GM19452 (cell line): ENCODE measurements around the gene C2CD2L.
"Not testable (repeated sequence)": the region's sequence is repeated elsewhere in the genome, so short reads cannot be mapped to it uniquely, and the experiment has no call there.

ENCODE experiments used
- ATAC-seq: cut with Tn5 transposase; IDR thresholded peaks from one replicate; pipeline ENCODE4 v1.9.1; 2021; ENCODE audit not compliant: unreplicated experiment

The C2CD2L gene

DNA sequence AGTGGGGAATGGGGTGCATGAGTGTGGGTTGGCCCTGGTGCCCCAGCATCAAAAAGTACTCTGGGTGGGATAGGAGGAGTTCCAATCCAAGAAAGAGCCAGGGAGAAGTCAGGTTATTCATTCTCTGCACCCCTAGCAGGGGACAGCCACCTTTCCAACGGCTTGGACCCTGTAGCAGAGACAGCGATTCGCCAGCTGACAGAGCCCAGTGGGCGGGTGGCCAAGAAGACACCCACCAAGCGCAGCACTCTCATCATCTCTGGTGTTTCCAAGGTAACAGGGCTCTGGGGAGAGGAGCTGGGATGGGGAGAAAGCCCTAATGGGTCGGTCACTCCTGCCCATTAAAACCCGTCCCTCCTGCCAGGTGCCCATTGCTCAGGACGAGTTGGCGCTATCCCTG, 6.6 kb downstream of the C2CD2L start:
- ATAC-seq = no peak

DNA sequence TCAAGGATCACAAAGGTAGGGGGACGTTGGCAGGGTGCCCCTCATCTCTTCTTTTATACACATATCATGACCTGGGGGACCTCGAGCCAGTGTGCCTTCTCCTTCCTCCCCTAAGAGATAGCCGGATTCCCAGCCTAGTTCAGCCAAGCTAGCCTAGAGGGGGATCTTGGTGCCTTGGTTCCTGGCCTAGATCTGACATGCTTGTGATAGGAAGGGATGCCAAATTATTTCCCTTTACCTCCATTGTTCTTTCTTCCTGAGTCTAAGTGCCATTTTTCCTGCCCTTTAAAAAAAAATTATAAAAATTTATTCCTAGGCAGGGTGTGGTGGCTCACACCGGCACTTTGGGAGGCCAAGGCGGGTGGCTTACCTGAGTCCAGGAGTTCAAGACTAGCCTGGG, 7.2 kb downstream of the C2CD2L start:
- no peak for ATAC-seq

DNA sequence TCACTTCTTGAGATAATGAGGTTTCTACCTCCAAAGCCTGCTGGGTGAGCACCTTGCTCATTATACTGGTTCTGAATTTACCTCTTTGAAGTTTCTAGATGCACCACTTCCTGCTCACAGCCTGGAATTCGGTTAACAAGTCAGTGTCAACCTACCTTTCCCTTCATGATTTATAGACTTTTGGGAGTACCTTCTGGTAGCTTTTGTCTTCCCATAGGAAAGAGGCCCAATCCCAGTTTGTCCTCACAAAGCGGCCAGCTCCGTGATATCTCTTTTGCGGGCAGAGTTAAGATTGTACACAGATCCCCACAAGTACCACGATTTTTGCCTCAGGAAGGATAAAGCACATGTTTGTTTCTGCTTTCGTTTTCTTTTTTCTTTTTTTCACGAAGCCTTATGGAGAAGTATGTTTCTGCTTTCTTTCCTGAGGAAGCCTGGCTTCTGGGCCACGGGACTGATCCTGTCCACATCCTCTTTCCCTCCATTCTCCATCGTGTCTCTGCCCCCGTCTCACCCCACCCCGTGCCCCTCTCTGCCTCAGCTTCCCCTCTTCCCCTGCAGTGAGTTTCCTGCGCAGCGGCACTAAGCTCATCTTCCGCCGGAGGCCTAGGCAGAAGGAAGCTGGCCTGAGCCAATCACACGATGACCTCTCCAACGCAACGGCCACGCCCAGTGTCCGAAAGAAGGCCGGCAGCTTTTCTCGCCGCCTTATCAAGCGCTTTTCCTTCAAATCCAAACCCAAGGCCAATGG, 8.5 kb downstream of the C2CD2L start:
- no peak for ATAC-seq

DNA sequence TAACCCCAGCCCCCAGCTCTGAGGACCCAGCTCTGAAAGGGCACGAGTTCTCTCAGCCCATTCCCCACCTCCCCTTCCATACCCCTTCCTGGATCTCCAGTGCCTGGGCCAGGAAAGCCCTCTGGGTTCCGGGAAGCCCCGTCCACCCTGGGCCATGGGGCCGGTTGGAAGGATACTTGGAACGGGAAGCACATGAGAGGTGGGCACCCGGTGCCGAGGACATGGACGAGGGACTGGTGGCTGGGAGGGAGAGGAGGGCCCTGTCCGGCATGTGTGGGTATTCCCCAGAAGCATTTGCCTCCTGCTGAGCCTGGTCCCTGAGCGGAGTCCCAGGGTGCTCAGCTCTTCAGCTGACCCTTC, 9.1 kb downstream of the C2CD2L start:
- no peak for ATAC-seq

DNA sequence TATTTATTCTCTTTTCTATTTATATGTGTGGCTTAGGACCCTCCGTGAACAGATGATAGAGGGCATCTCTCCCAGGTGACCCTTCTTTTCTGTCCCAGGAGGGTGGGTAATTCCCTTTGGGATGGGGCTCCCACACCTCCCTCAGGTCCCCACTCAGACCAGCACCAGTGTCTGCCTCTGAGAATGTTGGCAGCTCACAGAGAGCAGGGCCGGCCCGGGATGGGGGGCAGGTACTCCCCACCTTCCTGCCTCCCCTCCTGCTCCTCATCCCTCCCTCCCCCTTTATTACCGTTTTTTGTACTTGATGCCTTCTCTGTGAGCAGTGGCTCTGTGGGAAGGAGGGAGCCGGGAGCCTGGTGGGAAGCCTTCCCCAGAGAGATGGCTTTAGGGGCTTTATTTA, 9.5 kb downstream of the C2CD2L start:
- ATAC-seq = no peak

DNA sequence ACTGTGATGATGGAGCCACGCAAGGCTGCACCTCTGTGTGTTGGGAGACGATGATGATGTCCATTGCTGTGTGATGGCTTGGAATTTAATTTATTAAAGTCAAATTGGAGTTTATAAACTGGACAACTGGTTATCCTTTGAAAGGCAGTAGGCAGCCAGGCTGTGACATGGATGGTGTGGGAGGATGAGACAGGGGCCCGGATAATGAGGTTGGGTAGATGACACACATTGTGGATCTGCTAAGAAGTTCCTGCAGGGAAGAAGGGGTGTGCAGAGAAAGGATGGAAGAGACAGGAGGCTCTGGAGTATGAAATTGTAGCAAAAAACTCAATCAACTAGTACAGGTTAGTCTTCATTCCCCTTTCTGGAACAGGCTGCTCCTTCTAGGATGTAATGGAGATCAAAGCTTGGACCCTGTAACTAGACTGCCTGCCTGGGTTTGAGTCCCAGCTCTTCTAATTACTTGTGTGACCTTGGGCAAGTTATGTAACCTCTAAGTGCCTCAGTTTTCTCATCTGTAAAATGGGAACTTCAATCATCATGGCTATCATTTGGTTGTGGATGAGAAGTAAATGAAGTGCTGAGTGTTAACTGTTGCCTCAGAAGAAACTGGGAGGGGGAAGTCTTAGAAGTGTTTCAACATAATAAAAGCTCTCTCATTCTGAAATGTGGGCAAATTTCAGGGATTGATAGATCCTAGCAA, 10.0 kb downstream of the C2CD2L start:
- no peak for ATAC-seq

DNA sequence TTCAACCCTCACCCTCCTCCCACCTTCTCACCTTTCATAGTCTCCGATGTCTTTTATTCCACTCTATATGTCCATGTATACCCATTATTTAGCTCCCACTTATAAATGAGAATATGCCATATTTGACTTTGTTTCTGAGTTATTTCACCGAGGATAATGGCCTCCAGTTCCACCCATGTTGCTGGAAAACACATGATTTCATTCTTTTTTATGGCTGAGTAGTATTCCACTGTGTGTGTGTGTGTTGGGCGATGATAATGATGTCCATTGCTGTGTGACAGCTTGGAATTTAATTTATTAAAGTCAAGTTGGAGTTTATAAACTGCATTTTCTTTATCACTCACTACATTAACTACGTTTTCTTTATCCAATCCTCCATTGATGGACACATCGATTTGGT, 11.1 kb downstream of the C2CD2L start:
- ATAC-seq = no peak

DNA sequence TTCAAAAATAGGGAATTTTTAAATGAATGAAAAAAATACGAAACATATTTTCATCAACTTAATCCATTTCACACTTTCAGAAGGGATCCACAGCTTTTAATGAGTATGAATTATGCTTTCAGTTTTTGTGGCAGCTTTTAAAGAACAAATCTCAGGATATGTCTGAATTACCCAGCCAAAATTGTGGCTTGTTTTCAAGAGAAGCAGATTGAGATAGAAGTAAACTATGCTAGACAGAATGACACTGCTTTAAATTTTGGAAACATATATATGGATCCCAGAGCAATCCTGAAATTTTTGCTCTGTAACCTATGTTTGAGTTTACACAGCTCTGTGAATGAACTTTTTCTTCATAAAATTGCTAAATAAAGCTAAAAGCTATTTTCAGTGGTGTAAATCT, 11.8 kb downstream of the C2CD2L start:
- ATAC-seq = no peak

DNA sequence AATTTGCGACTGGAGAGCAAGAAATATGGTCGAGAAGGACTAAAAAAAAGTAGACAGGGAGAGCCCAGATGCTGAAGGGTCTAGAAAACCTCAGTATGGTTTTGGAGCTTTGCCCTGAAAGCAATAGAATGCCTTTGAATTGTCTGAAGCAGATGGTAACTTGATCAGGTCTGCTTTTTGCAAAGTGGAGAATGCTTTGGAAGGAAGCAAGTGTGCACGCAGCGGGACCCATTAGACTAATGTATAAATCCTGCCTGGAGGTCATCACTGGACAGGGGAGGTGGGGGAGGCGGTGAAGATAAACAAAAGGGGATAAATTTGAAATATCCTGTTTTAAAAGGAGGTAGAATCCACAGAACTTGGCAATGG, 13.5 kb downstream of the C2CD2L start:
- no peak for ATAC-seq

DNA sequence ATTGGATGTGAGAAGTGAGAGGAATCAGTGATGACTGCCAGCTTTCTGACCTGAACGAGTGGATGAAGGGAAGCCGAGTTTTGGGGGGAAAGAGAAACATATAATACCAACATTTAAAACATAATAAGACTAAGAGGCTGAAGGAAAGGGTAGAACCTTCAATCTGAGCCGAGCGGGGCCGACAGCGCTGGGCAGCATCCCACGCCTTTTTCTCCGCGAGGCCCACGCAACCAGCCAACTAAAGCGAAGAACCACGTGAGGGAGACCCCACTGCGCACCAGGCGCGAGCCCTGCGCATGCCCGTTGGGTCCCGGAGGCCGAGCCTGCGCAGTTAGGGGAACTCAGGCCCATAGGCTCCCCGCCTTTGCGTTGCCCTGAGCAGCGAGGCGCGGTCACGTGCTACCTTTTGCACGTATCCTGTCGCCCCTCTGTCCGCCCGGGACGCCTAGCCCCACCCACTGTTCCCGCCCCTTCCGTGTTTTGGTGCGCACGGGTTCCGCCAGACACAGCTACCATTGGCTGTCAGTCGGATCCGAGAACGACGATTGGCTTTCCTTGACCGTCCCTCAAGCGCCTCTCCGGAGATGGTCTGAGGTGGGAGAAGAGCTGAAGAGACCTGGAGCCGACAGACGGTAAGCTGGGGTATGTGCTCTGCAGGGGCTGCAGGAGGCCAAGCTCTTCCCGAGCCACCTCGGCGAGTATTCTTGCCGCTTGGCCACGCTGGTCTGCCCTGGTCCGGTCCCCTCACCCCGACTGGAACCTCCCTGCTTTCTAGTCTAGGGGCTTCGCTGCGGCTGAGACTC, 14.1 kb downstream of the C2CD2L start, which contains the start of gene HINFP:
Gene HINFP, plus strand, starts transcription at position 573 of the 803 bp plus-strand sequence. CDS start 5,365 bp downstream, outside the sequence.
- ATAC-seq = peak; percentile 96

DNA sequence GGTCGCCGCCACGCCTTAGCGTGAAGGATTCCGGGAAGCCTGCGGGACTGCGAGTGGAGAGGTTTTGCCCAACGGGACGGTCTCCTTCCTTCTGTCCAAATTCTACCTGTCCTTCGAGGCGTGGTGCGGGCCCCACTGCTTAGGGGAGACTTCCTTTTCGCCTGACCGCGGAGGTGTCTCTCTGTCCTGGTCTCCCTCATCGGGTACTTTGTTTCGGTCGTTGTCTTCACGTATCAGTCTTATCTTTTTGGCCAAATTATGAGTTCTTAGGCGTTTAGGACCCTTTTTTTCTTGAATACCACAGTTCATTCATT, 14.6 kb downstream of the C2CD2L start:
- peak; percentile 4 for ATAC-seq

DNA sequence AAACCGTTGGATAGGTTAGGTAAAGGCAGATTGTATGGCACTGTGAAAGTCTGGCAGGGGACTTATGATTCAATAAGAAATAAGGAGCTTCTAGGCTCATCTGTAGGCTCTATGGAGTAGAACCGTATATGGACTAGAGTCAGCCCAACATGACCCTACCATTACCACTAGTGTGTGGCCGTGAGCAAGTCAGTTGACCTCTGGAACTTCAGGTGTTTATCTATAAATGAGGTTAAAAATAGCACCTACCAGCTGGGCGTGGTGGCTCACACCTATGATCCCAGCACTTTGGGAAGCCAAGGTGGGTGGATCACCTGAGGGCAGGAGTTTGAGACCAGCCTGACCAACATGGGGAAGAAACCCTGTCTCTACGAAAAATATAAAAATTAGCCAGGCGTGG, 18.7 kb downstream of the C2CD2L start:
- no peak for ATAC-seq

DNA sequence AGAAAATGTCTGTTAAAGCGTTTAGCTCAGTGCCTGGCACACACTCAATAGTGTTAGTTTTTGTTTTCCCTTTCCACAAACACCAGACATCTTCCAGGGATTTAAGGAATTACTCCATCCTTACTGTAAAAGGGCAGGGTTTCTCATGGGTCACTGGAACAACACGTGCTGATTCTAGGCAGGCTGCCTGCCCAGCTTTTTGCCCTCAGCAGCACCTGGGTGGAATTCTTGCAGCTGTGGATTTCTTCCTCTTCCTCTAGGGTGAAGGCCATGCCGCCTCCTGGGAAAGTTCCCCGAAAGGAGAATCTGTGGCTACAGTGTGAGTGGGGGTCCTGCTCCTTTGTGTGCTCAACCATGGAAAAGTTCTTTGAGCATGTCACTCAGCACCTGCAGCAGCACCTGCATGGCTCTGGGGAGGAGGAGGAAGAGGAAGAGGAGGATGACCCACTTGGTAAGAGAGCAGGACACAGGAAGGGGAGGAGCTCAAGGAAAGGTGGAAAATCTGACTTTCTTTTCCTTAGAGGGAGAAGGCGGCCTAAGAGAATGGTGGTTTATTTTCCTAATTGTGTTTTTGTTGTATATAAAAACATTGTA, 19.6 kb downstream of the C2CD2L start:
- no peak for ATAC-seq

DNA sequence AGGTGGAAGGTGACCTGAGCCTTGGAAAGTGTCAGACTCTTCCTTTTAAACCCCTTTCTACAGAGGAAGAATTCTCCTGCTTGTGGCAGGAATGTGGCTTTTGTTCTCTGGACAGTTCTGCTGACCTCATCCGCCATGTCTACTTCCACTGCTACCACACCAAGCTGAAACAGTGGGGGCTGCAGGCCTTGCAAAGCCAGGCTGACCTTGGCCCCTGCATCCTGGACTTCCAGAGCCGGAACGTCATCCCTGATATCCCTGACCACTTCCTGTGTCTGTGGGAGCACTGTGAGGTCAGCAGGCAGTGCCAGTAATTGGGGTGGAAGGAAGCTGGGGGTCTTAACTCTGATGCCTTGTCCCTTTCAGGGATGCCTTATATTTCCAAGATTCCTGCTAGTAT, 23.5 kb downstream of the C2CD2L start:
- no peak for ATAC-seq

DNA sequence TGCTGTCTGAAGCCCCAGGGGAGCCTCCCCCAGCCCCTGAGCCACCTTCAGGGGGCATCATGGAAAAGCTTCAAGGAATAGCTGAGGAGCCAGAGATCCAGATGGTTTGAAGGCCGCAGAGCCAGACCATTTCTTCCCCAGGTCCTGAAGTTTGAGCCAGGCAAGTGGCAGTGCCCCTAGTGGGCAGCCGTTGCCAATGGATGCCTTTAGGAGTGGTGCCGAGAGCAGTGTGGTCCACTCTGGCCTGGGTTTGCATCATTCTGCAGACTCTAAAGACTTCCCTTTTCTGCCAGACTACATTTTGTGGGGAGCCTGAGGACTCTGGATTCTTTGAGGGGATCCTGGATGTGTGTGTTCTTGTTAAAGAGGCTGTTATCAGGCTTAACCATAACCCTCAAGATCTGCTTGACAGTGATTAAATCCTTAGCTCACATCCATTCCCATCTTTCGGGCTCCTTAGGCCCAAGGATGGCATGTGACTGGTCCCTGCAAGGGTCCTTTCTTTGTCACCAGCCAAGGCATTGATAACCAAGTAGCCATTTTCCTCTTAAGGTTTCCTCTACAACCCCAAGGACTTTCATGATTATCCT, 27.3 kb downstream of the C2CD2L start:
- no peak for ATAC-seq

DNA sequence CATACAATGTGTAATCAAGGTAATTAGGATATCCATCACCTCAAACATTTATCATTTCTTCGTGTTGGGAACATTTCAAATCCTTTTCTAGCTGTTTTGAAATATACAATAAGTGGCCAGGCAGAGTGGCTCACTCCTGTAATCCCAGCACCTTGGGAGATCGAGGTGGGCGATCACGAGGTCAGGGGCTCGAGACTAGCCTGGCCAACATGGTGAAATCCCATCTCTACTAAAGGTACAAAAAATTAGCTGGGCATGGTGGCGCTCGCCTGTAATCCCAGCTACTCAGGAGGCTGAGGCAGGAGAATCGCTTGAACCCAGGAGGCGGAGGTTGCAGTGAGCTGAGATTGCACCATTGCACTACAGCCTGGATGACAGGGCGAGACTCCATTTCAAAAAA, 32.1 kb downstream of the C2CD2L start:
- ATAC-seq = not testable (repeated sequence)

DNA sequence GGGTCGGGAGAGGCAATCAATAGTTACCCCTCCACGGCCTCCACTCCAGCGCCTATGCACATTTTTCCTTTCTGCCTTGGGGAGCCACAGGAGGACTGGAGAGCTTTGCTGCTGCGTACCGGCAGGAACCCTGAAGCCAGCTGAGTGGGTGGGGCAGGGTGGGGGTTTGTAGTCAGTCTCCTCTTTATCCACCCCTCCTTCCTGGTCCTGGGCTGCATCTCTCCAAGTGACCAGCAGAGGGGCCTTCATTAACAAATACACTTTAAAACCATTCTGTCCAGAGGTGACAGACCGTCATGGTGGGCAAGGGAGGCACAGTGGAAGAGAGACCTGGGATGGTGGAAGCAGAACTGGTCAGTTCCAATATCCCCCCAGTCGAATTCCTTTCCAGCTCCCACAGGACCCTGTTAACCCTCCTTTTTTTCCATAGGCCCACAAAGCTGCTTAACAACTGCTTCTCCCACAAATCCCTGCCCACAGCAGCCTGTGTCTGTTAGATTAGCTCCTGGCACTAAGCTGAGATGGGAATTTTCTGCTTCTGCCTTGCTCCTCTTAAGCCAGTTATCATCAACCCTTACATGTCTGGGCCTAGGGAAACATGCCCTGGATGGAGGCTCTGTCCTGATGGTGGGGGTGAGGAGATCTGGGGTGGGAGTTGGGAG, 37.8 kb downstream of the C2CD2L start:
- ATAC-seq = no peak

DNA sequence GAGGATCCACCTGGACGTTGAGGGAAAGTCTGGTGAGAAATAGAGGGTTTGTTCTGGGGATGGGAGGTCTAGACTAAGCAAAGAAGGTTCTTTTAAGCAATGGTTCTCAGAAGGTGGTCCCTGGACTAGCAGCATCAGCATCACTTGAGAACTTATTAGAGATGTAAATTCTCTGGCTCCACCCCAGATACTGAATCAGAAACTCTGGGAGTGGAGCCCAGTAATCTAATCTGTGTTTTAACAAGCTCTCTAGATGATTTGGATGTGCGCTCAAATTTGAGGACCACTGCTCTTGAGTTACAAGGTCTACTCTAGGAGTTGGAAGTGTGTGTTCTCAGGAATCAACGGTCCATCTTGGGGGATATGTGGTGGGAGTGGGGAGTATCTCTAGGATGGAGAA, 38.4 kb downstream of the C2CD2L start:
- no peak for ATAC-seq

DNA sequence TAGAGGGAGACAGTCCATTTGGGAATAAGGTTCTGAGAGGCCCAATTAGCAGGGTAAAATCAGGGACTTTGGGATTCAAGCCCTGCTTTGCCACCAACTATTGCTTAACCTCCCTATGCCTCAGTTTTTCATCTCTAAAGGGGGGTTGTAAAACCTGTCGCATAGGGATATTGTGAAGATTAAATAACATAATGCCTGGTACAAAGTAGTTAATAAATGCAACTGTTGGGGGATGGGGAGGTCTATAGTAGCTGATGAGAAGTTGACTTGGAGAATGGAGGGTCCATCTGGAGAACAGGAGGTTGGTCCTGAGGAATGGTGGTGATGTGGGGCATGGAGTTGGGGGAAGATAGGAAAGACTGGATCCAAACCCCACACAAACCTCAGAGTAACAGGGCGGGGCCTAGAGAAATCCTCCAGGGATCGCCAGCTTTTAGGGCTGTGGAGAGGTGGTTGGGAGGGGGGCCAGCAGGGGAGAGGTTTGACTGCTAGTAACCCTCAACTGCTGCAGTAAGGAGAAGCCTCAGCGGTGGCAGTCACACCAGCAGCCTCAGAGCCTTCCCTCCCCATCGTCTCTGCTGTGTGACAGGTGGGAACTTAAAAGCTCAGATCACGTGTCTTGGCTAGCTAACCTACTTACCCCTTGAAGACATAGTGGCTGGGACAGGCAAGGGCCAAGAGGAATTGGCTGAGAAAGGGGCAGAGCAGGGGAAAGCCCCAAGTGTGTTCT, 40.6 kb downstream of the C2CD2L start:
- no peak for ATAC-seq

DNA sequence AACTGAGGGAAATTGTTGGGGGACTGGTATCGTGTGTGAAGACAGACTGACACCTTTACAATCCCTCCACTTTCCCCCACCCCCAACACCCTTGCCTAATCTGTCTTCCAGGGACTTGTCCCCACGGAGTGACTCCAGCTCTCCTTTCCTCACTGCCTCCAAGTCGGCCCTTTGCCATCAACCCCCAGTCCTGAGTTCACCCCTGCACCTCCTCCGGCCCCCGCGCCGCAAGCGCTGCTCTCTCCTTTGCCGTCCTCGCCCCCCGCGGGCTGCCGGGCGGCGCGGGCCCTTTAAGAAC, 41.5 kb downstream of the C2CD2L start:
- no peak for ATAC-seq
